Trophoblast cell (in vitro differentiated cells and primary cell): ENCODE results near the gene MALSU1.

Experiments used
- DNase-seq, 2 donors: peaks; one replicate each; pipeline ENCODE4 v3.0.0-alpha.2; 2016
- H2AFZ ChIP-seq: 2 replicates; pipeline ENCODE4 v1.6.1; 2013; ENCODE audit warnings: low read length, moderate library complexity, mild to moderate bottlenecking; ENCODE audit not compliant: insufficient read depth, poor library complexity
- H2AK5ac ChIP-seq: 2 replicates; pipeline ENCODE4 v1.6.1; 2013; ENCODE audit warnings: mild to moderate bottlenecking, low read length
- H2BK120ac ChIP-seq: 2 replicates; pipeline ENCODE4 v1.6.1; 2013; ENCODE audit warnings: low read length, mild to moderate bottlenecking, moderate library complexity; ENCODE audit not compliant: insufficient read depth, poor library complexity
- H2BK12ac ChIP-seq: 2 replicates; pipeline ENCODE4 v1.6.1; 2013; ENCODE audit warnings: mild to moderate bottlenecking, low read length, moderate library complexity
- H2BK5ac ChIP-seq: 2 replicates; pipeline ENCODE4 v1.6.1; 2013; ENCODE audit warnings: low read length, low read depth, moderate library complexity, mild to moderate bottlenecking; ENCODE audit not compliant: poor library complexity
- H3K14ac ChIP-seq: 2 replicates; pipeline ENCODE4 v1.6.1; 2013; ENCODE audit warnings: mild to moderate bottlenecking, low read length
- H3K18ac ChIP-seq: 2 replicates; pipeline ENCODE4 v1.6.1; 2013; ENCODE audit warnings: mild to moderate bottlenecking, low read length
- H3K23ac ChIP-seq: 2 replicates; pipeline ENCODE4 v1.6.1; 2013; ENCODE audit warnings: low read length
- H3K27ac ChIP-seq: 2 replicates; pipeline ENCODE4 v1.5.1; 2013; ENCODE audit warnings: low read depth, mild to moderate bottlenecking, inconsistent platforms, low read length, moderate library complexity
- H3K27me3 ChIP-seq: 2 replicates; pipeline ENCODE4 v1.6.1; 2013; ENCODE audit warnings: inconsistent platforms, mild to moderate bottlenecking, low read length, moderate library complexity; ENCODE audit not compliant: insufficient read depth
- H3K36me3 ChIP-seq, 2 experiments: 1 replicate in 1 of 2; 2 replicates in 1 of 2; pipeline ENCODE4 v1.6.1; 2013; ENCODE audit warnings: low read length in 2 of 2, mild to moderate bottlenecking in 2 of 2, moderate library complexity in 1 of 2; ENCODE audit not compliant: insufficient read depth in 2 of 2, control insufficient read depth in 1 of 2
- H3K4ac ChIP-seq: 2 replicates; pipeline ENCODE4 v1.6.1; 2013; ENCODE audit warnings: low read depth, mild to moderate bottlenecking, low read length, moderate library complexity
- H3K4me1 ChIP-seq, 2 experiments: 1 replicate in 1 of 2; 2 replicates in 1 of 2; pipeline ENCODE4 v1.6.1; 2013; ENCODE audit warnings: low read length in 2 of 2, mild to moderate bottlenecking in 2 of 2, moderate library complexity in 1 of 2; ENCODE audit not compliant: insufficient read depth in 2 of 2, control insufficient read depth in 1 of 2
- H3K4me2 ChIP-seq: 2 replicates; pipeline ENCODE4 v1.6.1; 2013; ENCODE audit warnings: inconsistent platforms, mild to moderate bottlenecking, low read length, moderate library complexity
- H3K4me3 ChIP-seq: 2 replicates; pipeline ENCODE4 v1.5.1; 2013; ENCODE audit warnings: mild to moderate bottlenecking, low read depth, low read length, inconsistent platforms
- H3K79me1 ChIP-seq: one replicate; pipeline ENCODE4 v1.6.1; 2013; ENCODE audit warnings: low read length
- H3K79me2 ChIP-seq: 2 replicates; pipeline ENCODE4 v1.6.1; 2013; ENCODE audit warnings: low read length, mild to moderate bottlenecking; ENCODE audit not compliant: control insufficient read depth, insufficient read depth, poor library complexity
- H3K9ac ChIP-seq: 2 replicates; pipeline ENCODE4 v1.6.1; 2013; ENCODE audit warnings: mild to moderate bottlenecking, low read length
- H3K9me3 ChIP-seq: 2 replicates; pipeline ENCODE4 v1.6.1; 2013; ENCODE audit warnings: low read depth, mild to moderate bottlenecking, control low read depth, inconsistent platforms, low read length; ENCODE audit not compliant: insufficient read depth
- H4K12ac ChIP-seq: 2 replicates; pipeline ENCODE4 v1.6.1; 2013; ENCODE audit warnings: low read depth, mild to moderate bottlenecking, low read length, moderate library complexity
- H4K8ac ChIP-seq: 2 replicates; pipeline ENCODE4 v1.6.1; 2013; ENCODE audit warnings: low read depth, mild to moderate bottlenecking, low read length, moderate library complexity
- H4K91ac ChIP-seq: one replicate; pipeline ENCODE4 v1.6.1; 2013; ENCODE audit warnings: low read depth, mild to moderate bottlenecking, low read length, moderate library complexity
- WGBS: extraction: QIAGEN DNeasy Blood & Tissue Kit; methylation state at CpG from one replicate; pipeline ENCODE4 v1.1.7; 2013; ENCODE audit warnings: missing lambda C conversion rate; ENCODE audit not compliant: insufficient read length, insufficient coverage; ENCODE audit errors: extremely low coverage; 5-methylcytosine and 5-hydroxymethylcytosine counted together

Gene MALSU1

DNA sequence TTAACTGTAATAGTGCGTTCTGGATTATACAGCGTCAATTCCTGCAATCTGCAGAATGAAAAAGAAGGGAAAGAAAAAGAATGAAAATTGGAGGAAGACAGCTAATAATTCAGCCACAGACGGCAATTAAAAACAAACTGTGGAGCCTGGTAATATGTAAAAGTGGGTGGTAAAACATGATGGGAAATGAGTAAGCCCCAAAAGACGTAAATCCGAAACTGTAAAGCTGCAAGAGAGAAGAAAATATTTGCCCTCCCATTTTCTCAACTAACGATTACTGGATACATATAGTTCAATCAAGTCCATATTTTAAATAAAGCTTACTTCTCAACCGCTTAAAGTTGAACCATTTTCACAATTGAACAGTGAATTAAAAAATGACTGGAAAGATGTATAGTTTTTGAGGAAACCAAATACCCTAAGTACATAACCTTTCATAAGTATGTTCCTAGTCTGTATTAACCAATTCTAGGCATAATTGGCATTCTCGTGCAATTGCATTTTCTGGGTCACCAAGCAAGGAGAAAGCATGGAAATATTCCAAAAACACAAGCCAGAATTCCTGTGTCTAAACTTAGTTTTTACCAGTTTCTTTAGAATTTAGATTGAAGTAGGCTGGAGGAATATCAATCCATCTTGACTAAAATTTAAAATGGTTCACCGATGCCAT is 44.8 kb downstream of the MALSU1 start:
- H2AK5ac ChIP-seq = no peak overlapping the region
- no peak overlapping the region for H3K23ac ChIP-seq
- H3K79me1 ChIP-seq = no peaks in the 10 kb centered on the region
- H3K27me3 ChIP-seq = no peaks in the 10 kb centered on the region
- no peak overlapping the region for H3K4ac ChIP-seq
- no peak overlapping the region for H3K14ac ChIP-seq
- H3K79me2 ChIP-seq = no peaks in the 10 kb centered on the region
- no peak overlapping the region for H3K18ac ChIP-seq
- H3K27ac ChIP-seq = no peak overlapping the region
- peaks cover 13 to 16% of the 10 kb centered on the region in 2 experiments for H3K36me3 ChIP-seq
- H4K12ac ChIP-seq = no peak overlapping the region
- no peak overlapping the region for H2BK12ac ChIP-seq
- H2BK120ac ChIP-seq = no peak overlapping the region
- H2BK5ac ChIP-seq = no peak overlapping the region
- H3K4me2 ChIP-seq = no peak overlapping the region
- no peak overlapping the region for H3K4me3 ChIP-seq
- no peaks in the 10 kb centered on the region for H3K9me3 ChIP-seq
- WGBS = no CpG with 5 or more reads among the region's 9 CpGs
- H4K8ac ChIP-seq = no peak overlapping the region
- DNase-seq = no peak
- no peak overlapping the region for H2AFZ ChIP-seq
- no peak overlapping the region for H4K91ac ChIP-seq
- H3K9ac ChIP-seq = no peak overlapping the region
- H3K4me1 ChIP-seq = peaks cover 3 to 6% of the 10 kb centered on the region in 2 experiments

DNA sequence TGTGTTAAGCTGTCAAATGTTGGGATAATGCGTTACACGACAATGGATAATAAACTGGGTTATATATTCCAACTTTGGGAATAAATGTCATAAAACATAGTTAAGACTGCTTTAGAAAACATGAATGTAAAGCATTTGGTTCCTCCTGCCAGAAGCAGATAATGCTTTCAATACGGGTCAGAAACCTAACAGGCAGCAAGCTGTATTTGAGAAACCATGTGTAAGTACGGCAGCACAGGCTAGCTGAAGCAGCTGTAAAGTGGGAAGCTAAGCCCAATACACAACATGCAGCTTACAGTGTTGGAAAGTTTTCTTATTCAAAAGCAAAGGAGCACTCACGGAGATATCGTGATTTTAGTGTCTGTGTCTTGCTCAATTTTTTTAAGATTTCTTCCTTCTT is 46.5 kb downstream of the MALSU1 start:
- peaks cover 3 to 6% of the 10 kb centered on the region in 2 experiments for H3K4me1 ChIP-seq
- H3K79me2 ChIP-seq = no peaks in the 10 kb centered on the region
- no peak overlapping the region for H4K8ac ChIP-seq
- peaks cover 13 to 19% of the 10 kb centered on the region in 2 experiments for H3K36me3 ChIP-seq
- no peak overlapping the region for H3K9ac ChIP-seq
- H3K14ac ChIP-seq = no peak overlapping the region
- no peak overlapping the region for H3K23ac ChIP-seq
- no peak overlapping the region for H3K4ac ChIP-seq
- H3K27ac ChIP-seq = no peak overlapping the region
- H4K91ac ChIP-seq = no peak overlapping the region
- H2AFZ ChIP-seq = no peak overlapping the region
- DNase-seq = no peak
- H2BK12ac ChIP-seq = no peak overlapping the region
- H3K79me1 ChIP-seq = no peaks in the 10 kb centered on the region
- H2BK5ac ChIP-seq = no peak overlapping the region
- no peak overlapping the region for H2AK5ac ChIP-seq
- H3K18ac ChIP-seq = no peak overlapping the region
- H3K4me2 ChIP-seq = no peak overlapping the region
- H3K27me3 ChIP-seq = no peaks in the 10 kb centered on the region
- H3K4me3 ChIP-seq = no peak overlapping the region
- no peak overlapping the region for H4K12ac ChIP-seq
- H3K9me3 ChIP-seq = no peaks in the 10 kb centered on the region
- no CpG with 5 or more reads among the region's 6 CpGs for WGBS
- H2BK120ac ChIP-seq = no peak overlapping the region

DNA sequence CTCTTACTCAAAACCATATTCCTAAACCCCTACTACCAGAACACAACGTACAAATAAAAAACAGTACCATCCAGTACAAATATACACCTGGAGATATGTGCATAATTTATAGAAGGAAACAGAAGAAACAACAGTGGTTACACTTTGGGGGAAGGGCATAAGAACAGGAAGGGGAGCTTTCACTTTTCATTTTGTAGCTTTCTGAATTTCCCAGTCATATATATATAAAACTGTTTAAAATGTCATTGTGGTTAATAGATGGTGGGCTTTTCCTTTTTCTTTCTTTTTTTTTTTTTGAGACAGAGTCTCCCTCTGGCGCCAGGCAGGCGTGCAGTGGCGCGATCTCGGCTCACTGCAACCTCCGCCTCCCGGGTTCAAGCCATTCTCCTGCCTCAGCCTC is 47.2 kb downstream of the MALSU1 start:
- no peak for DNase-seq
- H4K8ac ChIP-seq = no peak overlapping the region
- H2AK5ac ChIP-seq = no peak overlapping the region
- H3K36me3 ChIP-seq = peaks cover 10 to 17% of the 10 kb centered on the region in 2 experiments
- no peak overlapping the region for H2BK12ac ChIP-seq
- no peak overlapping the region for H3K27ac ChIP-seq
- H2BK5ac ChIP-seq = no peak overlapping the region
- no CpG with 5 or more reads among the region's 8 CpGs for WGBS
- H3K79me1 ChIP-seq = no peaks in the 10 kb centered on the region
- H3K4me3 ChIP-seq = no peak overlapping the region
- H3K4me1 ChIP-seq = peaks cover 3 to 6% of the 10 kb centered on the region in 2 experiments
- no peaks in the 10 kb centered on the region for H3K9me3 ChIP-seq
- no peak overlapping the region for H3K9ac ChIP-seq
- no peak overlapping the region for H2BK120ac ChIP-seq
- no peak overlapping the region for H3K14ac ChIP-seq
- H3K27me3 ChIP-seq = no peaks in the 10 kb centered on the region
- no peaks in the 10 kb centered on the region for H3K79me2 ChIP-seq
- H3K4me2 ChIP-seq = no peak overlapping the region
- no peak overlapping the region for H4K12ac ChIP-seq
- no peak overlapping the region for H3K18ac ChIP-seq
- no peak overlapping the region for H2AFZ ChIP-seq
- no peak overlapping the region for H4K91ac ChIP-seq
- no peak overlapping the region for H3K4ac ChIP-seq
- H3K23ac ChIP-seq = no peak overlapping the region

DNA sequence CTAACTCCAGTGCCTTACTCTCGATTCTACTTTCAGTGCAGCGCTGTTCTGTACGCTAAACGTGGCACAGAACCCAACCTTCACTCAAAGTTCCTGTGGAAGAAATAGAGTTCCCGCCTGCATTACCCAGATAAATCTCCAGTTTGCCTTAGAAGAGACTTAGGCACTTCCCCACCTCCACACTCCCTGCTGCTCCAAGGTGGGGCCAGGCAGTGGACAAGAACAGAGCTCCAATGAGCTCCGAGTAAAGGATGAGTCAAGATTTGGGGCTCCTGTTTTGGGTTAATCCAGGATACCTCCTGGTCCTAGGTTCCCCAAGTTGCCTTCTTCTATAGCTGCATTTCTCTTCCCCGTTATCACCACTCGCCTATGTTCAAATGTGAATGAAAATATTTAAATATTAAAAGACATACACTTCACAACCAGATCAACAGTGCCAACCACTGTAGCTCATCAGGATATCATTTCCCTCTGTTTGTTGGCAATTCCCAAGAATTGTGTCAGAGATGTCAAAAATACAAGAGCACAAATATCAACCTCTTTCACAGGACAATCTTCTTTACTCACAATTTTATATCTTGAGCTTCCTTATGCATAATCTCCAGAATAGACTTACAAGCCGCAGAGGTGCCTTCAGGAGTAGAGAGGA is 48.0 kb downstream of the MALSU1 start:
- Histone ChIP-seq H3K4me2 (no peak overlapping the region), H2AFZ (no peak overlapping the region), H2BK120ac (no peak overlapping the region), H3K4me3 (no peak overlapping the region), H2AK5ac (no peak overlapping the region), H3K27me3 (no peaks in the 10 kb centered on the region), H3K27ac (no peak overlapping the region), H3K18ac (peak overlapping the region; percentile 29), H3K36me3 (peaks cover 8 to 17% of the 10 kb centered on the region in 2 experiments), H3K79me2 (no peaks in the 10 kb centered on the region), H3K9me3 (no peaks in the 10 kb centered on the region), H3K23ac (no peak overlapping the region), H4K8ac (peak overlapping the region; percentile 6), H2BK12ac (no peak overlapping the region), H3K79me1 (no peaks in the 10 kb centered on the region), H3K14ac (no peak overlapping the region), H3K9ac (no peak overlapping the region), H4K91ac (no peak overlapping the region), H4K12ac (no peak overlapping the region), H2BK5ac (no peak overlapping the region), H3K4ac (no peak overlapping the region), H3K4me1 (peaks cover 3 to 6% of the 10 kb centered on the region in 2 experiments)
- no CpG with 5 or more reads among the region's 9 CpGs for WGBS
- DNase-seq = no peak
